Ecto neural progenitor cell (in vitro differentiated cells): Measurements from ENCODE around the gene OBSCN.

Experiments used
- DNase-seq: peaks from one replicate; pipeline ENCODE4 v3.0.0-alpha.2; 2018; ENCODE audit warnings: low spot score

The OBSCN gene

DNA sequence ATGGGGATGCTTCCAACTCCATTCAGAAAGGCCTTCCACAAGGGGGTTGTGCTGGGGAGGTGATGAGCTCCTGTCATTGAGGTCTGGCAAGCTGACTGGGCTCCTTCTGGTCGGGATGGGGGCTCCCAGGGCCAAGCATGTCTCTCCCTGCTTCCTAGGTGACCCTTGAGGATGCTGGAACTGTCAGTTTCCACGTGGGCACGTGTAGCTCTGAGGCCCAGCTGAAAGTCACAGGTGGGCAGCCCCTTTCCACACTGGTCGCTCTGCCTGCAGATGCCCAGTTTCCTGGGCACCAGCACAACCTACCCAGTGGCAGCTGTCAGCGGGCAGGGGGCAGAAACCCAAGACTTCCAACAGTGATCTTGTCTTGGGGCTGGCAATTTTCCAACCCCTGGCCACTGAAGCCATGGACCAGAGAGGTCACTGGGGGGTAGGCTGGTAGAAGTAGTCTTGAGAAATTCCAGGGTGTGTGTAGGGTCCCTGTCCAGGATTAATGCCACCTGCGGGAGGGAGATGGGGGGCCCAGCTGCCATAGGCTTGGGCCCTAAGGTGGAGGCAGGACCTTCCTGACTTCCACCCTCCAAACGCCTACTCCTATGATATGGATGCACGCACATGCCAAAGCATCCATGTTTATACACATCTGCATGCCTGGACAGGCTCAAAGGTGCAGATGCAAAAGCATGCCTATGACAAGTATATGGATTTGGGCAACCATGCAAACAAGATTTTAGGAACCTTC lies 101.7 kb downstream of the OBSCN start:
- no peak for DNase-seq

DNA sequence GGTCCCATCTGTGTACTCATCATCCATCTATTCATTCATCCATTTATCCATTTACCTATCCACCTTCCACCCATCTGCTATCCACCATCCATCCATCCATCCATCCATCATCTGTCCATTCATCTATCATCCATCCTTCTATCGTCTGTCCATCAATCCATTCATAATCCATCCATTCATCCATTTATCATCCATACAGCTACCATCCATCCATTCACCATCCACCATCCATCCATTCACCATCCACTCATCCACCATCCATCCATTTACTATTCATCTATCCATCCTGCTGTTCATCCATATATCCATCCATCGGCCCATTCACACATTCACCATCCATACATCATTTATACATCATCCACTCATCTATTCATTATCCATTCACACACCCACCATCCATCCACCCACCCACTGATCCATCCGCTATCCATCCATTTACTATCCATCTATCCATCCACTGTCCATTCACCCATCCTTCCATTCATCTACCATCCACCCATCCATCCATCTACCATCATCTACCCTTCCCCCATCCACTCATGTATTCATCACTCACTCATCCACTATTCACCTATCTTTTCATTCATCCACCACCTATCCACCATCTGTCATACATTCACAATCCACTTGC lies 102.4 kb downstream of the OBSCN start:
- no peak for DNase-seq

DNA sequence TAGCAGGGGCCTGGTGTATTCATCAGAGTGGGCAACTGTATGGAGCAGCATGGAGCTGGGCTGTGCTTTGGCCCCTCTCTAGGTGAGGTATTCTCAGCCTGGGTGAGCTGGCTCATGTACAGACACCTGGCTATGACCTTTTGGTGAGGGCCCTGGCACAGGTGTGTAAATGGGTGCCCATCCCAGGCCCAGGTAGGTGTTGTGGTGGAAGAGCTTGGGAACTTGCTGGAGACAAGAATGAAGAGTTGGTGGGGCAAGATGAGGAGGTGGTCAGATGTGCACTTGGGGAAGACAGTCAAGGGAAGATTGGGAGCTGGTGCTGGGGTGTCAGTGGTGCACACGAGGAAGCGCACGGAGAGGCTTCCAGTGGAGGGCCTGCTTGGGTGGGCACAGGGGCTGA lies 103.2 kb downstream of the OBSCN start:
- no peak for DNase-seq

DNA sequence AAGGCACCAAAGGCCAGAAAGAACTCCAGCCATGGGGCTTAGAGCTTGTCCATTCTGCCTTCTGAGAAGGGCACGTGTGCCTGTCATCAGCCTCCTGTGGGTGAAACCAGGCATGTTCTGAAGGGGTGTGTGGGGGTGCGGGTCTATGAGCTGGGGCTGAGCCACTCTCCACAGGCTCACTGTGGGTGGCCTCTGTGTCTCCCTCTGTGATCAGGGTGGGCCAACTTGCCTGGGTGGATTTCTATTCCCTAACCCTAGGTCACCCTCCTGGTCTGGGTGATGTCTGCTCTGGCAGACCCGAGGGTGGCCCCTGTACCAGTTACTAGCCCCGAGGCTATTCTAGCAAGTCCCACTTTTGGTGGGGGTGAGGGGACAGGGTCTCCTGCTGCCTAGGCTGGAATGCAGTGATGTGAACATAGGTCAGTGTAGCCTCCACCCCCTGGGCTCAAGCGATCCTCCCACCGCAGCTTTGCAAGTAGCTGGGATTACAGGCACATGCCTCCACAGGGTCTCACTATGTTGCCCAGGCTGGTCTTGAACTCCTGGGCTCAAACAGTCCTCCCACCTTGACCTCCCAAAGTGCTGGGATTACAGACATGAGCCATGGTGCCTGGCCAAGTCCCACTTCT lies 104.4 kb downstream of the OBSCN start:
- DNase-seq: no peak

DNA sequence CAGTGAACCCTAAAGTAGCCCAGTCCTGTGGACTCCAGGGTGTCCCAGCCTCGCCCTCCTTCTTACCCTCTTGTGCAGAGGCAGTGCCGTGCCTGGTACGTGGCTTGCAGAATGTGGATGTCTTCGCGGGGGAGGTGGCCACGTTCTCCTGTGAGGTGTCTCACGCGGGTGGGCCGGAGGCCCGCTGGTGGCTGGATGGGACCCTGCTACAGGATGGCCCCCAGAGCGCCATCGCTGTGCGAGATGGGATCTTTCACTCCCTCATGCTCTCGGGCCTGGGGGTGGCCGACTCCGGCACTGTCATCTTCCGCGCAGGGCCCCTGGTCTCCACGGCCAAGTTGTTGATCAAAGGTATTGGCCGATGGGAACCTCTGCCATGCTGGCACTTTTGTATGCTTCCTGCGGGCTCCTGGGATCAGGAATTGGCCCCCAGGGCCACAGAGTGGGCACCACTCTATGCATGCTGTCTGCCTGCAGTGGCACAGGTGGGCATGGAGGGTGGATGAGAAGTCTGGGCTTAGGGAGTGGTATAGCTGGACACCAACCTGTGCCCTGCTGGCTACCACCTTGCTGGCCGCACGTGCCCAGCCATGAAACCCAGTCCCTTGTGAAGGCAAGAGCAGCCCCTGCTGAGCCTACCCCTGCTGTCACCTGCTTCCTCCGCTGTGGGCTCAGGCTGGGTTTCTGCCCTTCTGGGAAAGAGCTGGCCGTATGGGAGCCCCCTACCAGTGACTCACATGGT lies 105.9 kb downstream of the OBSCN start:
- no peak for DNase-seq

DNA sequence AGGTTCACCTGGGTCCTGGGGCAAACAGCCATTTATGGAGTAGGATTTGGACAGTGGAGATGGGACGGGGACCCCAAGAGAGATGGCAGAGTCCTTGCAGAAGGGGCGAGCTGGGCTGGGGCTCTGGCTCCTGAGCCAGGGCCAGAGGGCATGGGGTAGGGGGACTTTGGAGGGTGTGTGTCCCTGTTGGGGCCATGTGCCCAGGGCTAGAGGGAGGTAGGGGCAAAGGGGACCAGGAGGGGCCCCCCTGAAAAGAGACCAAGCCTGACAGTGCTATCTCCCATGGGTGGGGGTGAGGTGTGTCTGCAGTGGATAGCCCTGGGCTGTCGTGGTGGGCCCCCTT lies 106.4 kb downstream of the OBSCN start:
- no peak for DNase-seq

DNA sequence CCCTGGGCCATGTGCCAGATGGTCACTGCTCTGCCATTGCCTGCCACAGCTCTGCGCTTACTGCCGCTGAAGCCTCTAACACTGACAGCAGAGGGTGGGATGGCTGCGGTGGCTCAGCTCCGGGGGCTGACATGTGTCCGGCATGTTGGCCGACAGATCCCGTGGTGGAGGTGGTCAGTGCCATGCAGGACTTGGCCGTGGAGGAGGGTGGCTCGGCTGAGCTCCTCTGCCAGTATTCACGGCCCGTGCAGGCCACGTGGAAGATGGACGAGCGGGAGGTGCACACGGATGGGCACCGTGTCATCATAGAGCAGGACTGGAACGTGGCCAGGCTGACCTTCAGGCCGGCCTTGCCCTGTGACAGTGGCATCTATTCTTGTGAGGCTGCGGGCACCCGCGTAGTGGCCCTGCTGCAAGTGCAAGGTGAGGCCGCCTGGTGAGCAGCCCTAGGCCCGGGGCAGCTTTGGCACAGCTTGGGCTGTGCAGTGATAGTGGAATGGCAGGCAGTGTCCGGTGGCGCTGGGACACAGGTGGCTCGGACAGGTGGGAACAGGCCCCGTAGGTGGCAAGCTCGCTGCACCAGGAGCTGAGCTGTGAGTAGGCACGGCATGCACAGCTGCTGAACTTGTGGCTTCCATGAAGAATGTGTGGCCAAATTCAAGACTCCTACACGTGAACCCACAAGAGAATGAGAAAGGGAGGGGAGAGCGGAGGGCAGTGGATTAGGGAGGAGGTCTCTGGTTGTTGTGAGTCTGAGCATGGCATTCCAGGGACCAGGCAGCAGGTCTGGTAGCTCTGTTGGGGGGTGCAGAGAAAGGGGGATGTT lies 107.0 kb downstream of the OBSCN start:
- DNase-seq: no peak

DNA sequence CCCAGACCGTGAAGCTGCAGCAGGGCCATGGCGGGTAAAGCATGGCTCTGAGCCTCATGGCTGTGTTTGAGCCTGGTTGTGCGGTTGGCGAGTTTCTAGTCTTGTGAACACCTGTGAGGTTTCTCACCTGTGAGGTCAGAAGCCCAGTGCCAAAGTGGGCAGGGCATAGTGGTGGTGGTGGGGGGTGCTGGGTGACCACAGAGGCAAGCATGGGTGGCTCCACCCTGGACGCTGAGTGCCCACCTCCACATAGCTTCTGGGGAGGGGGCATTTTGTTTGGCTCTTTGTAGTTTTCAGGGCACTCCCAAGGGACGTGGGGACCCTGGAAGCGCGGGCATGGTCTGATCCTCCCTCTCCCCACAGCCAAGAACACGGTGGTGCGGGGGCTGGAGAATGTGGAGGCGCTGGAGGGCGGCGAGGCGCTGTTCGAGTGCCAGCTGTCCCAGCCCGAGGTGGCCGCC lies 107.7 kb downstream of the OBSCN start:
- peak; percentile 45 for DNase-seq

DNA sequence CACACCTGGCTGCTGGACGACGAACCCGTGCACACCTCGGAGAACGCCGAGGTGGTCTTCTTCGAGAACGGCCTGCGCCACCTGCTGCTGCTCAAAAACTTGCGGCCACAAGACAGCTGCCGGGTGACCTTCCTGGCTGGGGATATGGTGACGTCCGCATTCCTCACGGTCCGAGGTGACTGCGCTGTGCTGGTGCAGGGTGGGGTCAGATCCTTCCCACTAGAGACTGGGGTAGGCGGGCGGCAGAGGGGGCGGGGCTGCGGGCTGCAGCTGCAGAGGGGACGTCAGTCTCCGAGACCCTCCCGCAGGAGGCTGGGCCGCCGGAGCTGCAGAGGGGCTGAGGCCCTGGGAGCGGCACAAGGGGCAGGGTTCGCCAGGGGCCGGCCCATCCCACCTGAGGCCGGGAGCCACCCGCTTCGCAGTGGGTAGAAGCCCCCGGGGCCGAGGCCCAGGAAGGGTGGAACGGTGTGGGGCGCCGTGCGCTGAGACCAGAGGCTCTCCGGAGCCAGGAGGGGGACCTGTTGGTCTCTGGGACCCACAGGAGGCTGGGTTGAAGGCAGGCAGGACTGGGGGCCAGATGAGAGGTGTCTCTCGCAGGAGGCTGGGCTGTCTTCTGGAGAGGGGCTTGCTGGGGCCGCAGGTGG lies 108.2 kb downstream of the OBSCN start:
- peak; percentile 72 for DNase-seq

DNA sequence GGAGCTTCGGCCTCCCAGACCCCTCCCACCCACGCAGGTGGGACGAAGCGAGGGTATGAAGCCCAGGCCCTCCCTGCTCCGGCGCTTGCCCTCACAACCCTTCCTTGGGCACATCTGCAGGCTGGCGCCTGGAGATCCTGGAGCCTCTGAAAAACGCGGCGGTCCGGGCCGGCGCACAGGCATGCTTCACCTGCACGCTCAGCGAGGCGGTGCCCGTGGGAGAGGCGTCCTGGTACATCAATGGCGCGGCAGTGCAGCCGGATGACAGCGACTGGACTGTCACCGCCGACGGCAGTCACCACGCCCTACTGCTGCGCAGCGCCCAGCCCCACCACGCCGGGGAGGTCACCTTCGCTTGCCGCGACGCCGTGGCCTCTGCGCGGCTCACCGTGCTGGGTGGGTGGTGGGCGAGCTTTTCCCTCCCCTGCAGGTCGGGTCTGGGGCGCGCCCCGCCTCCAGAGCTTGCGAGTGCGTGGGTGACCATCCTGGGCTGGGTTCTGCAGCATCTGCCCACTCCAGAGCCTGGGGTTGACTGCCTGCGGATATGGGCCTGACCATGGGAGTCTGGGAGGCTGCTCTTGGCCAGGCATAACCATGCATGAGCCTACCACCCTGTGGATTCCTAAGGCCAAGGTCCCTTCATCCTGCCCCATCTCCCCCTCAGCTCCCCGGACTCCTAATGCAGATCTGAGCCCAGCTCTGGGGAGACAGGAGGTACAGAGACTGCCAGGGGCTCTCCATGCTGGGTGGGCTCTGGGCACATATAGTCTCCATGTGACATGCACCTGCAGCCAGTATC lies 108.9 kb downstream of the OBSCN start:
- DNase-seq: peak; percentile 43

DNA sequence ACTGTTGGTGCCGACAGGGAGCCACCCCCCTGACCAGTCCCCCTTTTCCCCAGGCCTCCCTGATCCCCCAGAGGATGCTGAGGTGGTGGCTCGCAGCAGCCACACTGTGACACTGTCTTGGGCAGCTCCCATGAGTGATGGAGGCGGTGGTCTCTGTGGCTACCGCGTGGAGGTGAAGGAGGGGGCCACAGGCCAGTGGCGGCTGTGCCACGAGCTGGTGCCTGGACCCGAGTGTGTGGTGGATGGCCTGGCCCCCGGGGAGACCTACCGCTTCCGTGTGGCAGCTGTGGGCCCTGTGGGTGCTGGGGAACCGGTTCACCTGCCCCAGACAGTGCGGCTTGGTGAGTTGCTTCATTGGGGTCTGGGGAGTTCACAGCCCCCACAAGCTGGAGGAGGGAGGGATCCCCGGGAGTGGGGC lies 109.6 kb downstream of the OBSCN start:
- no peak for DNase-seq

DNA sequence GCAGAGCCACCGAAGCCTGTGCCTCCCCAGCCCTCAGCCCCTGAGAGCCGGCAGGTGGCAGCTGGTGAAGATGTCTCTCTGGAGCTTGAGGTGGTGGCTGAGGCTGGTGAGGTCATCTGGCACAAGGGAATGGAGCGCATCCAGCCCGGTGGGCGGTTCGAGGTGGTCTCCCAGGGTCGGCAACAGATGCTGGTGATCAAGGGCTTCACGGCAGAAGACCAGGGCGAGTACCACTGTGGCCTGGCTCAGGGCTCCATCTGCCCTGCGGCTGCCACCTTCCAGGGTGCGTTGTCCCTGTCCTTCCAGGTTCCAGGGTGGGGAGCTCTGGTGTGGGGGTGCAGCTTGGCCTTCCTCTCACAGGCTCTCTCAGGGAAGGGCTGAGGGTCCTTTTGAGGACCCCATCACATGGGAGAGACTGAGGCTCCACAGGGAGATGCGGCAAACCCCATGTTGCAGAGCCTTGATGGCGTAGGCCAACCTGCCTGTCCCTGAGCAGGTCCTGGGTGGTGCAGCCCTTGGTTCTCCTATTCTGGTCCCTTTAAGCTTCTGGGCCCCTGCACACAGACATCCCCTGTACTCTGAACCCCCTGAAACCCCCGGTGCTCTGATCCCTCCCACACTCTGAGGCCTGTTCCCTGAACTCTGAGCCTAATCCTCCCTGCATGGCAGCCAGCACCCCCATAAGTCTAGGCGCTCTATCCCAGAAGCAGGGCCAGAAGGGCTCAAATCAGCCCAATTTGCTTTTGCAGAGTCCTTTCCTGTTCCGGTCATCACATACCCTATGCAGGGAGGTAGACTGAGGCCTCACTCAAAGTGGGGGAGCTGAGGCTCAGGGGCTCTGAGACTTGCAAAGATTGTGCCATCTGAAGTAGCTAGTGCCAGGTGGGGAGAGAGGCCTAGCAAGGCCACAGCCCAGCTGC lies 110.3 kb downstream of the OBSCN start:
- DNase-seq: no peak

DNA sequence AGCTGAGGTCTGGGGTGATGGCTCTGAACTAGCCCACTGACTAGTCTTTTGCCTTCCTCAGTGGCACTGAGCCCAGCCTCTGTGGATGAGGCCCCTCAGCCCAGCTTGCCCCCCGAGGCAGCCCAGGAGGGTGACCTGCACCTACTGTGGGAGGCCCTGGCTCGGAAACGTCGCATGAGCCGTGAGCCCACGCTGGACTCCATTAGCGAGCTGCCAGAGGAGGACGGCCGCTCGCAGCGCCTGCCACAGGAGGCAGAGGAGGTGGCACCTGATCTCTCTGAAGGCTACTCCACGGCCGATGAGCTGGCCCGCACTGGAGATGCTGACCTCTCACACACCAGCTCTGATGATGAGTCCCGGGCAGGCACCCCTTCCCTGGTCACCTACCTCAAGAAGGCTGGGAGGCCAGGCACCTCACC lies 111.0 kb downstream of the OBSCN start:
- DNase-seq: no peak

DNA sequence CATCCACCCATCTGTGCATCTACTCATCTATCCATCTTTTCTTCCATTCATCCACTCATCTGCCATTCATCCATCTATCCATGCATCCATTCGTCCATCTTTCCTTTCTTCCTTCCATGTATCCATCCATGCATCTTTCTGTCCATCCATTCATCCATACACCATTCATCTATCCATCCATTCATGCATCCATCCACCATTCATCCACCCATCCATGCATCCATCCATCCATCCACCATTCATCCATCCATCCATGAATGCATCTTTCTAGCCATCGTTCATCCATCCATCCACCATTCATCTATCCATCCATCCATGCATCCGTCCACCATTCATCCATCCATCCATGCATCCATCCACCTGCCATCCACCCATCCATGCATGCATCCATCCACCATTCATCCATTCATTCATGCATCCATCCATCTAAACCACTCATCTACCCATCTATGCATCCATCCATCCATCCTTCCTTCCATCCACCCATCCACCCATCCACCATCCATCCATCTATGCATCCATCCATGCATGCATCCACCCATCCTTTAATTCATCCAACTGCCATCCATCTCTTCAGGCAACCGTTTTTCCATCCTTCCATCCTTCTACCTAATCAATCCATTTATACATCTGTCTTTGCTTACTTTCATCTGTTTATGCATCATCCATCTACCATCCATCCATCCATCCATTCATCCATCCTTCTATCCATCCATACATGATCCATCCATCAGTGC lies 111.7 kb downstream of the OBSCN start:
- DNase-seq: no peak

DNA sequence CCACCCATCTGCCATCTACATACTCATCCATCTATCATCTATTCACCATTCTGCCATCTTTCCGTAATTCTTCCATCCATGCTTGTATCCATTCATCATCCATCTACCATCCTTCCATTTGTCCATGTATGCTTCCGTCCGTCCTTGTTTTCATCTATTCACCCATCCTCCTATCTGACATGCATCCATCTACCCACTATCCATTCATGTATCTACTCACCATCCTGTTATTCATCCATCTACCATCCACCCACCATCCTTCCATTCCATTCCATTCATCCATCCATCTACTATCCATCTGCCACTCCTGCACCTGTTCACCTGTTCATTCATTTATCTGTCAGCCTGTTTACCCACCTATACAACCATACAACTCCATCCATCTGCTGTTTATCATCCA lies 112.5 kb downstream of the OBSCN start:
- DNase-seq: no peak

DNA sequence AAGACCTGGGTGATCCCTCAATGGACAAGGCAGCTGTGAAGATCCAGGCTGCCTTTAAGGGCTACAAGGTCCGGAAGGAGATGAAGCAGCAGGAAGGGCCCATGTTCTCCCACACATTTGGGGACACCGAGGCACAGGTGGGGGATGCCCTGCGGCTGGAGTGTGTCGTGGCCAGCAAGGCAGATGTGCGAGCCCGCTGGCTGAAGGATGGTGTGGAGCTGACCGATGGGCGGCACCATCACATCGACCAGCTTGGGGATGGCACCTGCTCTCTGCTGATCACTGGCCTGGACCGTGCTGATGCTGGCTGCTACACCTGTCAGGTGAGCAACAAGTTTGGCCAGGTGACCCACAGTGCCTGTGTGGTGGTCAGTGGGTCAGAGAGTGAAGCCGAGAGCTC lies 113.6 kb downstream of the OBSCN start:
- no peak for DNase-seq

DNA sequence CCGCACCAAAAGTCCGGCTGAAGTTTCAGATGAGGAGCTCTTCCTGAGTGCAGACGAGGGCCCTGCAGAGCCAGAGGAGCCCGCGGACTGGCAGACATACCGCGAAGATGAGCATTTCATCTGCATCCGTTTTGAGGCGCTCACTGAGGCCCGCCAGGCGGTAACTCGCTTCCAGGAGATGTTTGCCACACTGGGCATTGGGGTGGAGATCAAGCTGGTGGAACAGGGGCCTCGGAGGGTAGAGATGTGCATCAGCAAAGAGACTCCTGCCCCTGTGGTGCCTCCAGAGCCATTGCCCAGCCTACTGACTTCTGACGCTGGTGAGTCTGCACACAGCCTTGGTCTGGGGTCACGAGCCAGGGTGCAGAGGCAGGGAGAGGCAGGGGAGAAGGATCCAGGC lies 114.1 kb downstream of the OBSCN start:
- DNase-seq: no peak

DNA sequence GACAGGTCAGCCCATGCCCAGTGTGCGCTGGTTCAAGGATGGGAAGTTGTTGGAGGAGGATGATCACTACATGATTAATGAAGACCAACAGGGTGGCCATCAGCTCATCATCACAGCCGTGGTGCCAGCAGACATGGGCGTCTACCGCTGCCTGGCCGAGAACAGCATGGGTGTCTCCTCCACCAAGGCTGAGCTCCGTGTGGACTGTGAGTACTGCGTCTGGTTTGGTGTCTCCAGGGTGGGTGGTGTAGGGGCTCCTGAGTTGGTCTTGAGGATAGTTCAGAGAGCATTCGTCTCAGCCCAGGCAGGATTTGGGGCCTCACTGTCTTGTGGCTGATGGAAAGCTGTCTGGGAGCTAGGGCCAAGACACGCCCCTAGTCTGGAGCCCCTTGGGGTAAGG lies 115.6 kb downstream of the OBSCN start:
- DNase-seq: no peak

DNA sequence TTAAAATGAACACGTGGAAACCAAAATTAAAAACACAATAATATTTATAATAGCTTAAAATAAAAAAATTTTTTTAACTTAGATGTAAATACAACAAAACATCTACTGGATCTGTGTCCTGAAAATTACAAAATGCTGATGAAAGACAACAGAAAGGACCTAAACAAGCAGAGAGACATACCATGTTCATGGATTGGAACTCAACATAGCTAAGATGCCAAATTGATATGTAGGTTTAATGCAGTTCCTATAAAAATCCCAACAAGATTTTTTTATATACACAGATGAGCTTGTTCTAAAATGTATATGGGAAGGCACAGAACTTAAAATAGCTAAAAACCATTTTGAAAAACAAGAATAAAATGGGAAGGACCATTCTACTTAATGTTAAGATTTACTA lies 117.4 kb downstream of the OBSCN start:
- DNase-seq: no peak
